ENCODE data around the gene HS3ST6. TPM values are rescaled to one million over a fixed set of nuclear protein-coding genes. Genes with fewer than 3 reads are reported as not detected.

The HS3ST6 gene
- total and polyA plus RNA-seq, 2 of the 13 experiments (the other 11 are each of a cell fraction or from before 2014, with no cell fraction given), result not detected

- TF ChIP-seq TIGD3 (CRISPR knock-in tag; IDR thresholded peaks at IDR 0.05; ENCODE audit: borderline replicate concordance), result peak; percentile 55; the same call in 1 of the 2 replicates
- TF ChIP-seq ZNF598 (CRISPR knock-in tag; IDR thresholded peaks at IDR 0.05; ENCODE audit: borderline replicate concordance), result no peak
- no peak for TF ChIP-seq ATF3 (CRISPR knock-in tag; IDR thresholded peaks at IDR 0.05)
- 0 out of 2 replicates have a peak, but pooled peaks have one; percentile 14 for TF ChIP-seq MIER3 (CRISPR knock-in tag; IDR thresholded peaks at IDR 0.05; ENCODE audit: borderline replicate concordance)
- no peak; the same call in 1 of the 2 replicates for TF ChIP-seq CBX5 (CRISPR knock-in tag; IDR thresholded peaks at IDR 0.05; ENCODE audit: borderline replicate concordance)
- TF ChIP-seq KLF15 (CRISPR knock-in tag; IDR thresholded peaks at IDR 0.05; ENCODE audit: borderline replicate concordance), result peak; percentile 63; the same call in 1 of the 2 replicates
- TF ChIP-seq ZNF567 (CRISPR knock-in tag; IDR thresholded peaks at IDR 0.05; ENCODE audit: borderline replicate concordance), result no peak
- TF ChIP-seq ZNF496 (CRISPR knock-in tag; IDR thresholded peaks at IDR 0.05; ENCODE audit: insufficient replicate concordance), result no peak
- TF ChIP-seq YY1 (IDR thresholded peaks at IDR 0.05; ENCODE audit: insufficient read depth, insufficient replicate concordance, low read depth, low read length), result peak; percentile 83
- no peak for TF ChIP-seq RFX1 (IDR thresholded peaks at IDR 0.05)
- TF ChIP-seq ETV6 (CRISPR knock-in tag; conservative IDR thresholded peaks at IDR 0.05), result no peak
- TF ChIP-seq ZNF280B (CRISPR knock-in tag; IDR thresholded peaks at IDR 0.05; ENCODE audit: borderline replicate concordance), result no peak
- no peak for TF ChIP-seq ZNF678 (CRISPR knock-in tag; IDR thresholded peaks at IDR 0.05)
- no peak for TF ChIP-seq ZNF264 (CRISPR knock-in tag; IDR thresholded peaks at IDR 0.05)
- peak; percentile 11; the same call in 1 of the 2 replicates for TF ChIP-seq ZSCAN21 (CRISPR knock-in tag; IDR thresholded peaks at IDR 0.05; ENCODE audit: borderline replicate concordance)
- 0 out of 2 replicates have a peak, but pooled peaks have one; percentile 42 for TF ChIP-seq ZNF605 (CRISPR knock-in tag; IDR thresholded peaks at IDR 0.05)
- TF ChIP-seq TEAD3 (CRISPR knock-in tag; optimal IDR thresholded peaks at IDR 0.05; ENCODE audit: borderline replicate concordance), result no peak
- TF ChIP-seq KLF11 (CRISPR knock-in tag; IDR thresholded peaks at IDR 0.05), result peak; percentile 88
- no peak for TF ChIP-seq HMG20A (CRISPR knock-in tag; IDR thresholded peaks at IDR 0.05; ENCODE audit: borderline replicate concordance)
- TF ChIP-seq EEA1 (CRISPR knock-in tag; IDR thresholded peaks at IDR 0.05; ENCODE audit: borderline replicate concordance), result no peak
- no peak for TF ChIP-seq ZNF841 (CRISPR knock-in tag; IDR thresholded peaks at IDR 0.05; ENCODE audit: borderline replicate concordance)
- TF ChIP-seq ZBTB7A (CRISPR knock-in tag; IDR thresholded peaks at IDR 0.05), result peak; percentile 76; the same call in 1 of the 2 replicates
- peak; percentile 47; the same call in 1 of the 2 replicates for TF ChIP-seq SALL1 (CRISPR knock-in tag; IDR thresholded peaks at IDR 0.05)
- no peak for TF ChIP-seq SNAPC5 (CRISPR knock-in tag; IDR thresholded peaks at IDR 0.05; ENCODE audit: borderline replicate concordance)
- TF ChIP-seq MTERF4 (CRISPR knock-in tag; IDR thresholded peaks at IDR 0.05), result 0 out of 2 replicates have a peak, but pooled peaks have one; percentile 19
- TF ChIP-seq HMG20B (CRISPR knock-in tag; conservative IDR thresholded peaks at IDR 0.05), result no peak
Measured at GRCh38 chr16:1942810-1943726, 24.9 kb upstream of the HS3ST6 start, which contains the start of gene MSRB1 (continued).
